ENCODE results near the gene SPO11. TPM values are rescaled to one million over a fixed set of nuclear protein-coding genes. Genes with fewer than 3 reads are reported as not detected.

The SPO11 gene
- polyA plus RNA-seq, 1 donor (not counting 4 experiments of a cell fraction or from before 2014, with no cell fraction given), result not detected

DNA sequence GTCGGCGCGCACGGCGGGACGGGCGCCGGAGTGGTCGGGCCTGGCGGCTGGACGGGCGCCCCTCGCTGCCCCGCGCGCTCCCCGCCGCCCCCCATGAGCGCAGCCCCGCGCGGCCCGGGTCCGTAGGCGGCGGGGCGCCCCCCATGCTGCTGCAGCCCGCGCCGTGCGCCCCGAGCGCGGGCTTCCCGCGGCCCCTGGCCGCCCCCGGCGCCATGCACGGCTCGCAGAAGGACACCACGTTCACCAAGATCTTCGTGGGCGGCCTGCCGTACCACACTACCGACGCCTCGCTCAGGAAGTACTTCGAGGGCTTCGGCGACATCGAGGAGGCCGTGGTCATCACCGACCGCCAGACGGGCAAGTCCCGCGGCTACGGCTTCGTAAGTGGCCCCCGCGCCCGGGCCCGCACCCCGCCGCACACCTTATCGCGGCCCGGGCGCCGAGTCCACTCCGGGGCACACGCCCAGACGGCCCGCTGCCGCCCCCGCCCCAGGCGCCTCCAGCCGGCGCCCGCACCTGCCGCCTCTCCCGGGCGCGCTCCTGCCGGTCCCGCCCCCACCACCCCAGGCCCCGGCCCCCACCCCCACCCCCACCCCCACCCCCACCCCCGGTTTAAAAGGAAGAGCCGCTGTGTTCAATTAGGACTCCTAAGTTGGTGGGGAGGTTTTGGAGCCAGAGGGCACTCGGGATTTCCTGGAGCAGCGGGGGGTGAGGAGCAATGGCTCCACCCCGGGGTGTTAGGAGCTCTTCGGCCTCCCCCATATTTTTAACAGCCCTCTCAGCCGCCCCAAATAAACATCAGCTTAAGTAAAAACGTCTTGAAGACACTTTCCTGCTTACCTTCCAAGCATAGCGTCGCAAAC, 62.1 kb downstream of the SPO11 start:
- Histone ChIP-seq H3K4me1 (ENCODE audit: control insufficient read depth, extremely low read depth, insufficient read depth, low read length) (peaks cover 21% of the 10 kb centered on the region), H3K27ac (ENCODE audit: control insufficient read depth, insufficient read depth, low read length) (no peak overlapping the region), H4K20me1 (ENCODE audit: control insufficient read depth, extremely low read depth, insufficient read depth, low read length) (no peaks in the 10 kb centered on the region), H3K9ac (ENCODE audit: control insufficient read depth, extremely low read depth, insufficient read depth, low read length) (peak overlapping the region; percentile 56), H3K4me2 (ENCODE audit: control insufficient read depth, extremely low read depth, insufficient read depth, low read depth, low read length) (peak overlapping the region; percentile 83), H3K79me2 (ENCODE audit: control insufficient read depth, insufficient read depth, low read length) (no peaks in the 10 kb centered on the region), H2AFZ (ENCODE audit: control insufficient read depth, low read length) (peak overlapping the region; percentile 70), H3K27me3 (ENCODE audit: control insufficient read depth, extremely low read depth, insufficient read depth, low read length) (no peaks in the 10 kb centered on the region), H3K4me3 (ENCODE audit: control insufficient read depth in 2 of 3, extremely low read depth in 1 of 3, insufficient read depth in 2 of 3, low read depth in 1 of 3, low read length in 3 of 3) (peak overlapping the region; percentile 51 to 64 (median 62)), H3K36me3 (ENCODE audit: control insufficient read depth in 2 of 2, extremely low read depth in 1 of 2, insufficient read depth in 2 of 2, low read length in 2 of 2) (peaks cover 2 to 6% of the 10 kb centered on the region in 2 experiments), H3K9me1 (ENCODE audit: control insufficient read depth, extremely low read depth, insufficient read depth, low read length) (no peaks in the 10 kb centered on the region), H3K9me3 (ENCODE audit: control insufficient read depth, low read depth, low read length) (no peaks in the 10 kb centered on the region)
- dilution Hi-C loops (cut with MboI; ENCODE audit: extremely low pct_ligation_motif_present, low sequenced_read_pairs), result no loop called here
- TF ChIP-seq, protein P1, sequence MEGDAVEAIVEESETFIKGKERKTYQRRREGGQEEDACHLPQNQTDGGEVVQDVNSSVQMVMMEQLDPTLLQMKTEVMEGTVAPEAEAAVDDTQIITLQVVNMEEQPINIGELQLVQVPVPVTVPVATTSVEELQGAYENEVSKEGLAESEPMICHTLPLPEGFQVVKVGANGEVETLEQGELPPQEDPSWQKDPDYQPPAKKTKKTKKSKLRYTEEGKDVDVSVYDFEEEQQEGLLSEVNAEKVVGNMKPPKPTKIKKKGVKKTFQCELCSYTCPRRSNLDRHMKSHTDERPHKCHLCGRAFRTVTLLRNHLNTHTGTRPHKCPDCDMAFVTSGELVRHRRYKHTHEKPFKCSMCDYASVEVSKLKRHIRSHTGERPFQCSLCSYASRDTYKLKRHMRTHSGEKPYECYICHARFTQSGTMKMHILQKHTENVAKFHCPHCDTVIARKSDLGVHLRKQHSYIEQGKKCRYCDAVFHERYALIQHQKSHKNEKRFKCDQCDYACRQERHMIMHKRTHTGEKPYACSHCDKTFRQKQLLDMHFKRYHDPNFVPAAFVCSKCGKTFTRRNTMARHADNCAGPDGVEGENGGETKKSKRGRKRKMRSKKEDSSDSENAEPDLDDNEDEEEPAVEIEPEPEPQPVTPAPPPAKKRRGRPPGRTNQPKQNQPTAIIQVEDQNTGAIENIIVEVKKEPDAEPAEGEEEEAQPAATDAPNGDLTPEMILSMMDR (optimal IDR thresholded peaks at IDR 0.05 in 1 of 3, IDR thresholded peaks at IDR 0.05 in 1 of 3, conservative IDR thresholded peaks at IDR 0.05 in 1 of 3; ENCODE audit: extremely low read depth in 1 of 3, insufficient read depth in 2 of 3, low read length in 3 of 3), result no peak
- no peak for TF ChIP-seq EZH2 (IDR thresholded peaks at IDR 0.05; ENCODE audit: low read length)
- FAIRE-seq (no peak), DNase-seq (ENCODE audit: low read depth, low spot score) (no peak)

DNA sequence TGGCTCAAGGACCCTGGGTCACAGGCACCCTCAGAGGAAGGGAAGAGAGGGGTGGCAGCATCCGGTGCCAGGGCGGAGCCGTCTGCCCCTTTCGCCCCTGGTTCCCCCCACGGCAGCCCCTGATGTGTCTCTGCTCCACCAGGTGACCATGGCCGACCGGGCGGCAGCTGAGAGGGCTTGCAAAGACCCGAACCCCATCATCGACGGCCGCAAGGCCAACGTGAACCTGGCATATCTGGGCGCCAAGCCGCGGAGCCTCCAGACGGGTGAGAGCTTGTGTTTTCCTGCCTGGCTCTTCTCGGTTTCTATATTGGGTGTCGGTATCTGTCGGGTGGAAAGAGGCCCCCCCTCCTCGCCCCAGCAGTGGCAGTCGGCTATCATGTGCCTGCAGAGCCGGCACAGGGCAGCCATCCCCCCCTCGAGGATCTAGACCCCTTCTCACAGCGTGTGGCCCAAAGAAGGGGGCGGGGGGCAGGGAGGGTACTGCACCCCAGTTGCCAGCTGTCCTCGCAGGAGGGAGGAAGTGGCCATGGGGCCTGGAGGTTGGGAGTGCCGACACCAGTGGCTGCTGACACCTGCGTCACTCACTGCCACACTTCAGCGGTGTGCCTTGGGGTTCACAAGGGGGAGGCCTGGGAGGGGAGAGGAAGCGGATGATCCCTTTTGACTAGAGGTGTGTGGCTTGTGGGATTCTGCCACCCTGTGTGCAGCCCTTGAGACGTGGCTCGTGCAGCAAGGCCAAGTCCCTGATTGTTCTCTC, 63.1 kb downstream of the SPO11 start:
- H3K9me3 ChIP-seq (ENCODE audit: control insufficient read depth, low read depth, low read length), result no peaks in the 10 kb centered on the region
- H3K9me1 ChIP-seq (ENCODE audit: control insufficient read depth, extremely low read depth, insufficient read depth, low read length), result no peaks in the 10 kb centered on the region
- H4K20me1 ChIP-seq (ENCODE audit: control insufficient read depth, extremely low read depth, insufficient read depth, low read length), result no peaks in the 10 kb centered on the region
- peak overlapping the region; percentile 83 for H3K4me2 ChIP-seq (ENCODE audit: control insufficient read depth, extremely low read depth, insufficient read depth, low read depth, low read length)
- H3K4me3 ChIP-seq (ENCODE audit: control insufficient read depth in 2 of 3, extremely low read depth in 1 of 3, insufficient read depth in 2 of 3, low read depth in 1 of 3, low read length in 3 of 3), result peak overlapping the region; percentile 38 to 64 (median 62)
- TF ChIP-seq EZH2 (IDR thresholded peaks at IDR 0.05; ENCODE audit: low read length), result no peak
- TF ChIP-seq, protein P1 (optimal IDR thresholded peaks at IDR 0.05 in 1 of 3, IDR thresholded peaks at IDR 0.05 in 1 of 3, conservative IDR thresholded peaks at IDR 0.05 in 1 of 3; ENCODE audit: extremely low read depth in 1 of 3, insufficient read depth in 2 of 3, low read length in 3 of 3), result no peak
- H3K27ac ChIP-seq (ENCODE audit: control insufficient read depth, insufficient read depth, low read length), result no peak overlapping the region
- H3K36me3 ChIP-seq (ENCODE audit: control insufficient read depth in 2 of 2, extremely low read depth in 1 of 2, insufficient read depth in 2 of 2, low read length in 2 of 2), result peaks cover 3 to 6% of the 10 kb centered on the region in 2 experiments
- no peaks in the 10 kb centered on the region for H3K79me2 ChIP-seq (ENCODE audit: control insufficient read depth, insufficient read depth, low read length)
- FAIRE-seq (no peak), DNase-seq (ENCODE audit: low read depth, low spot score) (no peak)
- dilution Hi-C loops (cut with MboI; ENCODE audit: extremely low pct_ligation_motif_present, low sequenced_read_pairs), result no loop called here
- H3K4me1 ChIP-seq (ENCODE audit: control insufficient read depth, extremely low read depth, insufficient read depth, low read length), result peaks cover 21% of the 10 kb centered on the region
- peak overlapping the region; percentile 56 for H3K9ac ChIP-seq (ENCODE audit: control insufficient read depth, extremely low read depth, insufficient read depth, low read length)
- H3K27me3 ChIP-seq (ENCODE audit: control insufficient read depth, extremely low read depth, insufficient read depth, low read length), result no peaks in the 10 kb centered on the region
- peak overlapping the region; percentile 15 for H2AFZ ChIP-seq (ENCODE audit: control insufficient read depth, low read length)

Small RNA genes within 50 kb of the gene (small RNA-seq; reads per million reads assigned to genes)
- gene MIR4325 (ENCODE audit: insufficient read length in 3 of 3, low read depth in 3 of 3, low replicate concordance in 1 of 3) (0 reads per million in 3 experiments), gene RF00019 (ENCODE audit: insufficient read length in 3 of 3, low read depth in 3 of 3, low replicate concordance in 1 of 3) (0 reads per million in 3 experiments), gene RPL39P39 (ENCODE audit: insufficient read length in 3 of 3, low read depth in 3 of 3, low replicate concordance in 1 of 3) (0 reads per million in 3 experiments)

Other genes starting within 250 kb of the SPO11 start
- 0.29 to 1.1 TPM in 2 of 3 replicates, not detected in the other for gene BMP7, start 63.2 kb upstream of the SPO11 start, polyA plus RNA-seq
- 18.7 to 57.4 TPM (median 32.4 TPM) in 3 replicates for gene RAE1, start 21.5 kb downstream of the SPO11 start, polyA plus RNA-seq
- gene RBM38, start 61.6 kb downstream of the SPO11 start, polyA plus RNA-seq, result 5.1 to 6.7 TPM (median 5.7 TPM) in 3 replicates
- not detected in 3 replicates for gene CTCFL, start 195.3 kb downstream of the SPO11 start, polyA plus RNA-seq
- gene PCK1, start 231.3 kb downstream of the SPO11 start, polyA plus RNA-seq, result not detected in 3 replicates